ENCODE data around the gene TNFSF15.
"Not testable (repeated sequence)": the region's sequence is repeated elsewhere in the genome, so short reads cannot be mapped to it uniquely, and the experiment has no call there.

DNA sequence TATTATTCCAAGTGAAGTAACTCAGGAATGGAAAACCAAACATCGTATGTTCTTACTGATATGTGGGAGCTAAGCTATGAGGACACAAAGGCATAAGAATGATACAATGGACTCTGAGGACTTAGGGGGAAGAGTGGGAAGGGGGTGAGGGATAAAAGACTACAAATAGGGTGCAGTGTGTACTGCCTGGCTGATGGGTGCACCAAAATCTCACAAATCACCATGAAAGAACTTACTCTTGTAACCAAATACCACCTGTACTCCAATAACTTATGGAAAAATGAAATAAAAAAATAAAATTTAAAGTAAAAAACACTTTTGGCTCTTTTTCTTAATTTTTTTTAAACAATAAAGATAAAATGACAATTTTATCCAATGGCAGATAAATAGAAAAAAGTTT is 64.3 kb downstream of the TNFSF15 start:
- TF ChIP-seq EZH2 (IDR thresholded peaks at IDR 0.05; ENCODE audit: insufficient read depth, poor library complexity, severe bottlenecking); EZH2phosphoT487 (IDR thresholded peaks at IDR 0.05; ENCODE audit: insufficient read depth, low read depth): not testable (repeated sequence)

All from GM23248 (cell line).